ENCODE measurements around the gene TGFBR3. TPM values are rescaled to one million over a fixed set of nuclear protein-coding genes. Genes with fewer than 3 reads are reported as not detected.
A peak's percentile ranks its signal among the peaks of the same experiment; 100 is the strongest.

TGFBR3 gene
- polyA plus RNA-seq, 10 donors = 26.9 to 44.8 (median 33.6) TPM

DNA sequence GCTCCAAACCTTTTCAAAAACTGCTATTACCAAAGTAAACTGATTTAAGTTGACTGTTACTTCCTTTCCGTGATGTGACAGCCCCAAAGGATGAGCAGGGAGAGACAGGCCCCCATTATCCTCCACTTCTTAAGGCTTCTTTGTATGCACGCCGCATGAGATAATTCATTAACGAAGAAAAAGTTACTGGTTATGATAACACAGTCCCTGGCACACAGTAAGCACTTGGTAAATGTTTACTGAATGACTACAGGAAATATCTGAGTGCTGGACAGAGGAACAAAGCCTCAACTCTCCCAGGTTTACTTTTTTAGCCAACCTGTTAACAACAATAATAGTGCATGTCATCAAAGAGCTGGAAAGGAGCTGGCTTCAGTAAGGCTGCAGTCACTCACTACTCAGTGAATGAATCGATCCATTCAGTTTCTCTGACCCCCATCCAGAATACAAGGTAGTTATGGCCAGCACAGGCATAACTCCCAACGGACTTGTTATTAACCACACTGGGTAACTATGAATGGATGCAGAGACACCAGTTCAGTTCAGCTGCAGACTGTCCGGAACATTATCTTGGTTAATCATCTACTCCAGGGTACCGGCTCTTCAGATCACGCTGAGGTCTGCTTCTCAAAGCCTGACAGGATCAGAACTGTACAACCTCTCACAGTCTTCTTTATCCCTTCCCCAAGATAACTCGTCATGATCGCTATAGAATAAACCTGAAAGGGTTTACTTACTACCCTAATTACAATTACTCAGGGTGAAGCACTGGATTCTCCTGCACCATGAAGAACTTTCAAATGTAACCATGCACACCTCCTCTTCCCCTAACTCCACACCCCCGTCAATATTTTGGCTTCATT is 58.3 kb downstream of the TGFBR3 start:
- DNase-seq = no peak

DNA sequence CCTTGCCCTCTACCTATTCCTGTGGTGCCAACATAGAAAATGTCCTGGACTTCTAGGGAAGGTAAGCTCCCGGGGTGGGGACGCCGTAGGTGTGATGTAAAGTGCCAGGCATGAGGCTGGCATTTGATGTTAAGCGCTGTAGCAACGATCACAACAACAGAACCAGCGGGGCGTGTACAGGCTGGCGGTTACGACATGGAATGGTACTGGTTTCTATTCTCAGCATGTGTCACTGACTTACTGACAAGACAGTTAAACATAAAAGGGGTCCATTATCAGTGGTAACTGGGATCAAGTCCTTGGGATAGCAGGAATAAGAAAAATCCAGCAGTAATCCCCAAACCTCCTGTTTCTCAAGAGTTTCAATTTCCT is 58.9 kb downstream of the TGFBR3 start:
- no peak for DNase-seq

DNA sequence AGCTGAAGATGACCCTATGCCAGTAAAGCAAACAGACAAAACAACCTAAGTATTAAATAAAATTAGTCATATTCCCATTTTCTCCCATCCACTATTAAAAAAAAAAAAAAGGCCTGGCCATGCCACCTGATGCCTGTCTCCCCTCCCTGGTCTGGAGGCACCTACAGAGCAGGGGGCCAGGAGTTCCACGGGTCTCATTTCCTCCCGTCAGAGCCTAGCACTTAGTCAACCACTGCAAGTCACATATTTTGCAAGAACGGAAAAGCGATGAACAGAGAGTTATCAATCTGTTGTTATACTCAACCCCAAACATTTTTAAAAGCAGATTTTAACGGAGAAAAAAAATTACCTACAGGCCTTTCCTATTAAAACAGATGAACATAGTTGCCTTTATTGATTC is 59.3 kb downstream of the TGFBR3 start:
- no peak for DNase-seq

DNA sequence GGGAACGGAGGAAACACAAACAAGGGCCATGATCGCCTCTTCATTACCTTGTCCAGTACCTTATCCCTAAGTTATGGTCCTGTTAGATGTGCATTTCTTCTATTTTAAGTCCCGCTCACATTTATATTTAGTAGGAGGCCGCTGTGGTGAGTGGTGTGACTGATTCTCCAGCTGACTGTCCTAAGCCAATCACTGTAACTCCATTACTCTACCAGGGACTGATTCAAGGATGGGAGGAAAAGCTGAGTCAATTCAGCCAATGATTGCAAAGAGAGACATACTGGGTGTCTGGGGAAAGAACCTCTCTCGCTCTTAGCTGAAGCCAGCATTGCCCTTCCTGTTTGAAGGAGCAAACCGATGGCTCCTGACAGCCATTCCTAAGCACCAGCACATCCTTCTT is 59.7 kb downstream of the TGFBR3 start:
- no peak for DNase-seq

DNA sequence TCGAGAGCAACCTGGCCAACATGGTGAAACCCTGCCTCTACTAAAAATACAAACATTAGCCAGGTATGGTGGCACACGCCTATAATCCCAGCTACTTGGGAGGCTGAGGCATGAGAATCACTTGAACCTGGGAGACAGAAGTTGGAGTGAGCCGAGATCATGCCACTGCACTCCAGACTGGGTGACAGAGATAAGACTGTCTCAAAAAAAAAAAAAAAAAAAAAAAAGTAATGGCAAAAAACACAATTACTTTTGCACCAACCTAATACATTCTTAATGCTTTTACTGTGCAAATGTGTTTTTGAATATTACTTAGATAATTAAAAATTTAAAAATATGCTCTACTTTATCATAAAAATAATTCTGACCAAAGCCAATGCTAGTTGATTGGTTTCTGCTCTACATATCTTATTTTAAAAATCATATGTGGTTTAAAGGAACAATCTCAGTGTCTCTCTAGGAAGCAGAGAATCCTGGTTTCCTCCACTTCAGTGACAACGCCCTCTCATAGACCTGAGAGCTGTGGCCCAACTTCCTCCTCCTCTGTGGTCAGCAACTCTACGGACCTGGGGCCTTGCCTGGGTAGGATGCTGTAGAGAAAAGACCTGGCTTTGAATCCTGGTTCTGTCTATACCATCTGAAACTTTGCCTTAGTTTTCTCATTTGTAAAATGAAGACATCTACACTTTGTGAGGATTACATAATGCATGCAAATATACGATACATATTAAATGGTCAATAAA is 64.7 kb downstream of the TGFBR3 start:
- no peak for DNase-seq

DNA sequence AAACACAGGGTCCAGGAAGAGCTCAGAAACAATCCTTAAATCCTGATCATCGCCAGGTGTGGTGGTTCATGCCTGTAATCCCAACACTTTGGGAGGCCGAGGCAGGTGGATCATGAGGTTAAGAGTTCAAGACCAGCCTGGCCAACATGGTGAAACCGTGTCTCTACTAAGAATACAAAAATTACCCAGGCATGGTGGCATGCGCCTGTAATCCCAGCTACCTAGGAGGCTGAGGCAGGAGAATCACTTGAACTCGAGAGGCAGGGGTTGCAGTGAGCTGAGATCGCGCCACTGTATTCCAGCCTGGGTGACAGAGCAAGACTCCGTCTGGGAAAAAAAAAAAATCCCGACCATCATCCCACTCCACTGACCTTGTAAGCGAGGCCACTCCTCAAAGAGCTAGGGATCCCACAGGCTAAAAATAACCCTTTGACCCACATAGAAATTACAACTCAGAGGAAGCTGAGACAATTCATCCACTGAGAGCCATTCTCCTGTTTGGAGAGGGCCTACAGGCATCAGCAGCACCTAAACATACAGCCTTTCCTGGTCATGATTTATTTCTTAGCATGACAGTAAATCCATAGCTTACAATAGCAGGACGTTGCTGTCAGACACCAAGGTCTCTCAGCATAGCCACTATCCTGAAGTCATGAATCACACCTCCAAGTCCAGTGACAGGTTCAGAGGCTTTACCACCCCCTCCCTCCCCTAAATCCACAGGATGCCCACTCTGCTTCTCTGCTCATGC is 66.7 kb downstream of the TGFBR3 start:
- DNase-seq = no peak

DNA sequence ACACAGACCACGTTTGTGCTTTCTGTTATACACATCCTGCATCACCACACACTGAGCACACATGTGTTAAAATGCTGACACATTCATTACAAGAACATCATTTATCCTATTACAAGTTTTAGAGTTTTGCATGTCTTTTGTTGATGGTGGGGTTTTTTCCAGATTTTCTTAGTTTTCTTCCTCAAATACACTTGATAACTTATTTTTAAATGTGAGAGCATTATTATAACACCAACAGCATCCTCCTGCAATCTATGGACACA is 67.3 kb downstream of the TGFBR3 start:
- no peak for DNase-seq

DNA sequence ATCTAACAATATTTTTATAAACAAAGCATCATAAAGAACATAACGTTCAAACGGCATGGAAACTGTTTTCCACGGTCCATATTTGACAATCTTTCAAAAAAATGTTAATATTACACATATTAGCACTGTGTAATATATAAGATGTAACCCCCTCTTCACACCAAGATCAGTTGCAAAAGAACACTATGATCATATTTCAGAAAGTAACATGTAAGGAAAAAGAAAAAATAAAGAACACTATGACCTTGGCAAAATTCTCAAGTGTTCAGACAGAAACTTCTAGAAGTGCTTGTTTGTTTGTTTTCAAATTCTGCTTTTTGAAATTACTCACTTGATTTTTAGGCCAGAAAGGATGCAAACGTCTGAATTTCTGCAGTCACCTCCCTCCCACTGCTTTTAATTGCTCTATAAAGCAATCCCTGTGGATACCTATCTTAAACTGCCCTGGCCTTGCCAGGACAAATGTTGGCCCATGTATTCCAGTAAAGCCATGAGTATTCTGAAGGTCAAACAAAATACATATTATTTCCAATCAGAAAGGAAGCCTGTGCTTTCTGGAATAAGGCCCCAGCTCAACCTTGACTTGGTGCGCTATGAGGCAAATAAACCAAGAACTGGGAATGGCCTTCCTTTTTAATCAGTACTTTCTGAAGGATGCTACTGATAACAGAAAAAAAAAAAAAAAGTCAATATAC is 68.6 kb downstream of the TGFBR3 start:
- DNase-seq = peak in 1 of 3 donors; percentile 38

DNA sequence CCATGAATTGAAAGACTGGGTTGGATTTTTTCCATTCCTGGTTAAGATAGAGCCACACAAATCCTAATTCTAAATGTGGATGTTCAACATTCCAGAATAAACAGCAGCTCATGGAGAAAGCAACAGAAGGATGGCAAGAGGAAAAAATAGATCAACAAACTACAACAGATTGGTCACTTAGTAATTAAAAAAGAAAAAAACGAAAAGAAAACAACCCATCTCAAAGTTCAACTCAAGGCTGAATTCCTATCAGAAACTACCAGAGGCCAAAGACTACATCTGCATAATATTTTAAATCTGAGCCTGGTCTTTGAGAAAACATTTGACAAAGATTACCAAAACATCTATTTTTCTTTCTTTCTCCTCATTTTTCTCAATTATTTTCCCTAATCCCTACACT is 69.9 kb downstream of the TGFBR3 start:
- no peak for DNase-seq

DNA sequence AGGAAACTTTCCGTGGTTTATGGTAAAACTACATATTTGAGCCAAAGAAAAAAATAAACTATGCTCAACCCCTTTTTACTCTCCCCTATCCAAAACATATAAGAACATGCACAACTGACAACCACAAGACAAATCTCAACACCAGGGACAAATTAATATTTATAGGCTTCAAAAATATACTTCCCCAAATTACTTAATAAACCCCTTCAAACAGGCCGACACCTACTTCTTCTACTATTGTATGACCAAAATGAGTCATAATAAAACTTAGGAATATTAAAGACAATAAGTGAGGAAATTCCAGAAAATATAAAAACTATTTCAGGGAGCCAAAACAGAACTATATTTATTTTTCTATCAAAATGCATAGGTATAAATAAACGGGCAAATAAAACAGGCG is 71.5 kb downstream of the TGFBR3 start:
- DNase-seq = no peak

DNA sequence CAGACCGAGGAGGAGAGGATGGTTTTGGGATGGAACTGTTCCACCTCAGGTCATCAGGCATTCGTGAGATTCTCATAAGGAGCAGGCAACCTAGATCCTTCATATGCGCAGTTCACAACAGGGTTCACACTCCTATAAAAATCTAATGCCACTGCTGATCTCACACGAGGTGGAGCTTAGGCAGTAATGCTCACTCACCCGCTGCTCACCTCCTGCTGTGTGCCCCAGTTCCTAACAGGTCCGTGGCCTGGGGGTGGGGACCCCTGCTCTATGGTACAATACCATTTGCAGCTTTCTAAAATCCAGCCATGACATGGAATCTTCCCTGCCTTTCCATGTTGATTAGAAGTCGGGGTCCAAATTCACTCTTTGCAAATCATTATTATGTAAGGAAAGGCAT is 72.1 kb downstream of the TGFBR3 start:
- no peak for DNase-seq

DNA sequence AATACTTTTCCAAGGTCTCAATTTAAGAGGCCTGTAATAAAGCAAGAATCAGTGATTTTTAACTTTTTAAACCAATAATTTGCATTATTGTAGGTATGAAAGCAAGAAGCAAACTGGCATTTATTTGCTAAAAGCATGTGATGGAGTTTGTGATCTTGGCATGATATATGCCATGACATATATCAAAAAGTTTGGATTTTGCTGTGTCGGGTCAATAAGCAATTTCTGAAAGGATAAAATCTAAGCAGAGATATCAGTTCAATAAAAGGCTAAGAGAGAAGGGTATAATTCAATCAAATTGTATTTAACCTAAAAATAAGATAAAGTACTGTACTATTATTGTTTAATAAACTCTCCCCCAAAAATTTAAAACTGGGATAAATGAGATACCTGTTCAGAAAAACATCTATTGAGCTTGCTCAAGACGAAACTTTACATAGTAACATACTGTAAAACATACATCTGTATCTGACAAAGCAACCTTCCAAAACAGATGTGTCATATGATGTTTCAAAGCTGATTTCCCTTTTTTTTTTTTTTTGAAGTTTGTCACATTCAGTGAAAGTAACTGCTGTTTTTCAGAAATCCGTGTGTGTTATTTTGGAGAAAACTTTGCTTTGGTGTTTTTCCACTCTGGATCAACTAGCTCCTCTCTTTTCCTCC is 74.5 kb downstream of the TGFBR3 start:
- no peak for DNase-seq

DNA sequence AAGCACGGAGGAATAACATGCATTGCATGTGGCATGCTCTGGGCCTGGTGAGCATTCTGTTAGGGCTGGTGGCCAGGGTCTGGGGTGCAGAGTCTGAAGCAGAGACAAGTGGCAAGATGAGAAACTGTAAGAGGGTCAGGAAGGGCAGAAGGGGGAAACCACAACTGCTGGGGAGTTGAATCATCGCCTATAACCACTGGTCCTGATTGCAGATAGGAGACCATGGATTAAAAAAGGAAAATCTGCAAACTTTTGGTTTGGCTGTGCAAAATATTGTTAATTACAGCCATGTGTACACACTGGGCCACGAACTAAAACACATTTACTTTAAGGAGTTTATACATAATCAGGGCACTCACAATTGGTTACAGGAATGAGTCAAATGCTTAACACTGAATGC is 76.6 kb downstream of the TGFBR3 start:
- no peak for DNase-seq

DNA sequence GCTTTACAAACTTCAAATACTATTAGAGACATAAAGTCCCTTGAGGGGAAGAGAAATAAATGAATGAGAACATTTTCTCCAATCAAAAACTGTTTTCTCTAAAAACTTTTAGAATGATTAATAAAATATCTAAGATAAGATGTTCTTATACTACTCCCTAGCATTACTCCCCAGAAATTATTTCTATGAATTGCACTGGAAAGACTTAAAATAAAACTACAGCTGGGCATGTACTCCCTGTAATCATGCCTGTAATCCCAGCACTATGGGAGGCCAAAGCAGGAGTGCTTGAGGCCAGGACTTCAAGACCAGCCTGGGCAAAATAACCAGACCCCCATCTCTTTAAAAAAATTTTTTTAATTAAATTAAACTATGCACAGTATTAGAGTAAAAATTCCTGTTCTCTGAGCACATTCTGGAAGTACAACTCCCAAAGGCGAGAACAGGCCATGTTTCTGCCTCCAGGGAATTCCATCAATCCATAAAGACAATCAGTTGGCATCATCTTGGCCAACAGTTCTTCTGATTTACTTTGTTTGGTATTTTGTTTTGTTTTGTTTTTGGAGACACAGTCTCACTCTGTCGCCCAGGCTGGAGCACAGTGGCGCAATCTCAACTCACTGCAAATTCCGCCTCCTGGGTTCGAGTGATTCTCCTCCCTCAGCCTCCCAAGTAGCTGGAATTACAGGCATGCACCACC is 77.9 kb downstream of the TGFBR3 start:
- no peak for DNase-seq

DNA sequence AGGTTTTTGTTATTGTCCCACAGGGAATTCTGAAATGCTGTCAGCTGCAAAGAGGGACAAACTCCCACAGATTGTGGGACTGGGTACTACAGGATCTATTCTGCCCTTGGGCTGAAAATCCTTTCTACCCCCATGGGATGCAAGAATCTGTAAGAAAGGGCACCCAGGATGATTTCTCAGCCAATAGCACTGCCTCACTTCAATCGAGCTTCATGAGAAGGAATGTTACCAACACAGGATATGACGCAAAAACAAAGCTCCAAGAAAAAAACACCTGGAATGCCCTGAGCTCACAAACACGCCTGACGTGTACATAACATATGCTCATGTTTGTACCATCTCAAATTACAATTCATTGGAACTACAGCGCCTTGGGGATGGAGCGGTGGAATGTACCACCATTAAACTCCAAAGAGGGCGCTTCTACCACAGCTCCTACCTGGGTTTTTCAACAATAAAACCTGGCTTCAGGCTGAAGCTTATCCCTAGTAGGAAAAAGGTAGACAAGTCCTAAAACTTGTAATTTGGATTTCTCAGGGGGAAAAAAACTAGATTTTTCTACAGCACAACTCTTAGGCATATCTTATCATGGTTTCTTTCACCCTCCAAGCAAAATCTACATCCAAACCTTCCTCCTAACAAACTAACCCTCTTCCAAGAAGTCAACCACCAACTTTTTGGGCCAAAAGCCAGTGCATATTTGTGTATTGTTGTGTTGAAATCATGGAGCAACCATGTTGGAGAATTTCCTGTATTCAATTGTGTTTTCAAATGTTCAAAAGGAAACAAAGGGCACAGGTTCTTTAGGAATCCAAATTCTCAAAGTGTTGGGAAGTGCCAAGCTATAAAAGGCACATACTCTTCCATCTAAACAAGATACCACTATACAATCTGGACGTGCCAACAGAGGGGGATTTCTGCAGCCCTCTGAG is 78.9 kb downstream of the TGFBR3 start:
- peak in 1 of 3 donors; percentile 55 for DNase-seq

DNA sequence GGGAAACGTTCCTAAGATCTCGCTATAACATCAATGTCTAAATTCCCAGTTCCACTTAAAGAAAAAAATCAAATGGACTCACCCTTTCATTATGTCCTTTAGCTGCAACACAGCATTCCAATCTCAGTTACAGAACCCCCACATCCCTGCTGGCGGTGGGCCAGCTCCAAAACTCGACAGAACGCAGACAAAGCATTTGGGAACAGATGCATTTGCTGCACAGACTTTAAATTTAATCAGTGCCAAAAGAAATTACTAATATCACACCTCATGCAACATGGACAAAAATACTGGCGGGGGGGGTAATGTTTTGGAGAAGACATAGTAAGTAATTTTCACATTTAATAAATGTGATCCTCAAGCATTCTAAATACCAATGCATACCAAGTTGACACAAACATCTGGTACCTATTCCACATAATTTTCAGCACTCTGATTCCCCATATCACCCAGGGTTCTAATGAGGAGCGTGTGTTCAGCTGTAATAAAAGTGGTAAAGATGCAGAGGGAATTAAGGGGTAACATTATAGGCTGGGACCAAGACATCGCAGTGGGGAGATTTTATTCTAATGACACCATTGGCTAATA is 79.7 kb downstream of the TGFBR3 start:
- DNase-seq = peak in 2 of 3 donors; percentile 52 to 72

DNA sequence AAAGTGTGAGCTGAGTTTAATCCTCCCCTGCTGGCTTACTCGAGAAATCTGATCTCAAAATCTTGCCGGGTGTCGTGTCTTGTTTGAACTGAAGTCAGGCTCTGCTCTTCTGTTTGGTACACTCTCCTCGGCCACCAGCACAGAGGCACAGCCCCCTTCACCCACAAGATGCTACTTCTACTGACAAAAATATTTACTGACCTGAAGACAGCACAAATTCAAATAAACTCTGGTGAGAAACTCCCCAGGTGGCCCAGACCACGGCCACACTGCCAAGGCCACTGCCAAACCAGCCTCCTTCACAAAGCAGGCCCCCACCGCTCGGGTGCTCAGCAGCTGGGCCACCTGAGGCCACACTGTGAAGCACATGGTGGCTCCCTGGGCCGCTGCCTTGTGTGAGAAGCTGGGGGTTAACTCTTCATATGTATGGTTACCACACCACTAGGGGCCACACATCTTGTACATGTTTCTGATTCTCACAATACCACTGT is 80.6 kb downstream of the TGFBR3 start:
- no peak for DNase-seq

DNA sequence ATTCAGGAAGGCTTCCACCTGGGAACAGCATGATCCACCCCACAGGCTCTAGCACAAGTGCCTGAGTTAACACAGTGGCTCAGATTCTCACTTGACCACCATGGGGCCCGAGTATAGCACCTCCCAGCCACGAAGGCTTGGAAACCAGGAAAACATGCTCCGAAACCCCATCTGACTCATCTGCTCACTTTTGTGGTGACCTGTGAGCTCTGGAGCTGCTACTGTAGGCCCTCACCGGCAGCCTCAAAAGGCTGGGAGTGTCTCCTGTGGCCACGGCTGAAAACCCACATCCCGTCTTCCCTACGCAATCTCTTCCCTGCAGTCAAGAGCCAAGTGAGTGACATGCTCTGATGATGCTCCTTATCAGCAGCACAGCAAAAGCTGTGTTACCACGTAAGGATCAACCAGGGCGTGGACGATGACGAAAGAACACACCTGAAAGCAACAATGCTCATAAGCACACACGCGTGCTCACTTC is 81.4 kb downstream of the TGFBR3 start:
- DNase-seq = no peak
